ENCODE measurements around the gene L3MBTL3.

DNA sequence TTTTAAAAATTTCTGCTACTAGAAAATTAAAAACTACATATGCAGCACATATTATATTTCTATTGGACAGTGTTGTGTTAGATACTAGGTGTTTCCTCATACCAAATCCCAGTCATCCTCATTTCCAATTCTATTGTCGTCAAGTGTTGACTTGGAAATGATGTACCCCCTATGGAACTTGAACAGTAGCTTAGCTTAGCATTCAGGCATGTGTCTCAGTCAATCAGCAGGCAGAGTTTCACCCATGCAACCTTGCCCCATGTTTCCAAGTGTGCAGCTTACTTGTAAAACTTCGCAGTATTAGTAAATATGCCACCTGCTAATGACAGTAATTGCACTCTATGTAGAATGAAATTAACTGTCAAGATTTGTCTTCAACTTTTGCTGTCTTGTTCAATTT is 144.9 kb downstream of the L3MBTL3 start:
- TF ChIP-seq POLR2AphosphoS5 (IDR thresholded peaks at IDR 0.05; ENCODE audit: low read length), result no peak
- no peak for TF ChIP-seq POLR2A (IDR thresholded peaks at IDR 0.05; ENCODE audit: low read depth, low read length)
- no peak for TF ChIP-seq CTCF (IDR thresholded peaks at IDR 0.05 in 2 of 3, conservative IDR thresholded peaks at IDR 0.05 in 1 of 3; ENCODE audit: control insufficient read depth in 2 of 3, extremely low read depth in 1 of 3, insufficient read depth in 1 of 3, low read depth in 3 of 3, low read length in 3 of 3)
- no peak for TF ChIP-seq RFX5 (IDR thresholded peaks at IDR 0.05; ENCODE audit: low read depth, low read length)
- TF ChIP-seq JUNB (IDR thresholded peaks at IDR 0.05), result no peak
- no peak for TF ChIP-seq ZNF207 (IDR thresholded peaks at IDR 0.05; ENCODE audit: borderline replicate concordance)
- TF ChIP-seq ZNF592 (IDR thresholded peaks at IDR 0.05), result no peak
- no peak for TF ChIP-seq USF1 (IDR thresholded peaks at IDR 0.05; ENCODE audit: borderline replicate concordance, extremely low read length, insufficient read depth, low read depth, low read length)
- no peak for TF ChIP-seq EZH2 (IDR thresholded peaks at IDR 0.05; ENCODE audit: borderline replicate concordance, control insufficient read depth, low read depth, low read length)
- TF ChIP-seq BRCA1 (IDR thresholded peaks at IDR 0.05; ENCODE audit: low read depth, low read length), result no peak
- no peak for TF ChIP-seq ATF7 (IDR thresholded peaks at IDR 0.05; ENCODE audit: low read depth)
- TF ChIP-seq TAF1 (IDR thresholded peaks at IDR 0.05; ENCODE audit: borderline replicate concordance, low read depth, low read length), result no peak
